GM12801 (cell line): ENCODE results near the gene TRIM9.

ENCODE experiments used
- TF ChIP-seq, protein P1 (sequence below): IDR thresholded peaks from one replicate; pipeline ENCODE4 v1.5.1; 2011; ENCODE audit warnings: control low read depth; ENCODE audit not compliant: insufficient read length; ENCODE audit errors: extremely low read depth

Gene TRIM9

DNA sequence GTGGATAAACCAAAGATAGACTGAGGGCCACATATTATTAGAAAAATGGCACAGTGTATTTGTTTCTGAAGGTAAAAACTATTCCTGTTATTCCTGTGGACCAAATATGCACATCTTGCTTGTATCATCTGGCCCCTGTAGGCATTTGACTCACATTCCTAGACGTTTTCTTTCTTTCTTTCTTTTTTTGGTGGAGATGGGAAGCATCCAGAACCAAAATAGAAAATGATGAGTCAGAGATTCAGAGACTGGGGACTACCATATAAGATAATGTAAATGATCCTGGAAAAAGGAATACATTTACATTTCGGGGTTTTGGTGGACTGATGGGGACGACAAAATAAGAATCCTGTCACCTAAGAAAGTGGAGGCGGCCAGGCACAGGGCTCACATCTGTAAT, 24.2 kb downstream of the TRIM9 start:
- TF ChIP-seq, protein P1, sequence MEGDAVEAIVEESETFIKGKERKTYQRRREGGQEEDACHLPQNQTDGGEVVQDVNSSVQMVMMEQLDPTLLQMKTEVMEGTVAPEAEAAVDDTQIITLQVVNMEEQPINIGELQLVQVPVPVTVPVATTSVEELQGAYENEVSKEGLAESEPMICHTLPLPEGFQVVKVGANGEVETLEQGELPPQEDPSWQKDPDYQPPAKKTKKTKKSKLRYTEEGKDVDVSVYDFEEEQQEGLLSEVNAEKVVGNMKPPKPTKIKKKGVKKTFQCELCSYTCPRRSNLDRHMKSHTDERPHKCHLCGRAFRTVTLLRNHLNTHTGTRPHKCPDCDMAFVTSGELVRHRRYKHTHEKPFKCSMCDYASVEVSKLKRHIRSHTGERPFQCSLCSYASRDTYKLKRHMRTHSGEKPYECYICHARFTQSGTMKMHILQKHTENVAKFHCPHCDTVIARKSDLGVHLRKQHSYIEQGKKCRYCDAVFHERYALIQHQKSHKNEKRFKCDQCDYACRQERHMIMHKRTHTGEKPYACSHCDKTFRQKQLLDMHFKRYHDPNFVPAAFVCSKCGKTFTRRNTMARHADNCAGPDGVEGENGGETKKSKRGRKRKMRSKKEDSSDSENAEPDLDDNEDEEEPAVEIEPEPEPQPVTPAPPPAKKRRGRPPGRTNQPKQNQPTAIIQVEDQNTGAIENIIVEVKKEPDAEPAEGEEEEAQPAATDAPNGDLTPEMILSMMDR = no peak

DNA sequence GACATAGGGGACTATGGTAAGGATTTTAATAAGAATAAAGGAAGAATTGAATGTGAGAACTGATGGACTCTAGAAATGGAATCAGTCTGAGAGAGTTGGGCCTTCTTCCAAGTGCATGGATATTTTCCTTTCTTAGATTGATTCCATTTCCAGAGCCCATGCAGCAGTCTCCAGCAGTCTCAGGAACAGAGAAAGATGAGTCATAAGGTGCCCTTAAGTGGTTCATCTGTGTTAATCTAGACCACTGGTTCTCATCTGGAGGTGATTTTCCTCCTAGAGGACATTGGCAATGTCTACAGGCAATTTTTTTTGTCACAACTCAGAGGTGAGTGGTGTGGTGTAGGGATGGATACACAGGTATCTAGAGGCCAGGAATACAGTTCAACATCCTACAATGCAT, 25.9 kb downstream of the TRIM9 start:
- TF ChIP-seq, protein P1 = no peak

DNA sequence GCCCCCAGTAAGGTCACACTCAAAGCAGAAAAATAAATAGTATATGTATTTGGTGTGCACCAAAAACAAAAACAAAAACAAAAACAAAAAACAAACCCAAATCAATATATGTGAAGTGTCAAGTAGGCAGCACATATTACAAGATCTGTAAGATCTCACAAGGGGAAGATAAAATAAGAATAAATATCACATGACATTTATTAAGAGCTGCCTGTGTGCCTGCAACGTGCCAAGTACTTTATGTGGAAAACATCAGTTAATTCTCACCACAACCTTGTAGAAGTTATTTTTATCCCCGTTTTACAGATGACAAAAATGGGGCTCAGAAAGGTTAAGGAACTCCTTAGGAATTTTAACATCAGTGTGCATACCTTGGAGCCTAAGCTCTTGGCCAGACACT, 26.6 kb downstream of the TRIM9 start:
- TF ChIP-seq, protein P1 = no peak

DNA sequence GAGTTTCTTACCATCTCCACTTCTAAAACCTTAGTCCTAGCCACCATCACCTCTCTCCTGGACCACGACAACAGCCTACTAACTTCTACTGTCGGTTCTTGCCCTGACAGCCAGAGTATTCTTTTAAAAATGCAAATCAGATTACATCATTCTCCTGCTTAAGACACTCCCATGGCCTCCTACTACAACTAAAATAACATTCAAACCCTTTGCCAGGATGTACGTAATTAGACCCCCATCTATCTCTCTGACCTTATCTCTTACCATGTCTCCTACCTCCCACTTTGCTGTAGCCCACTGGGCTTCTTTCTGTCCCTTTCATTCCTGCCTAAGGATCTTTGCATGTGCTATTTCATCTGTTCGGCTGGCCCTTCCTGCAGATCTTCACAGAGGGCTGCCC, 27.6 kb downstream of the TRIM9 start:
- TF ChIP-seq, protein P1 = no peak

DNA sequence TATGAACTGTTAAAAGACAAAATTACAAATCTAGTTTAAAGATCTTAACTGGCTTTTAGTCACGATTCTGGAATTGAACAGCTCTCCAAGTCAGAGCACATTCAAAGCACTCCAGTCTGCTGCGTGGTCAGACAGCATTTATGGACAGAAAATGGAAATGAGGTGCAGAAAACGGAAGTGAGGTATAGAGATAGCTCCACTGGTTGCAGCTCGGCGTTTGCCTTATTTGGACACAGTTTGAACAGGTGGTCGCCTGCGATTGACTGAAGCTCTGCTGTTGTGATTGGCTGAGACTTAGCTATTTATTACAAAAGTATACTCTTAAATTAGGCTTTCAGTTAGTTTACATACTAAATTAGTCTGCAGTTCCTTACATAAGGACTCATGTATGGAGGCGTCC, 28.3 kb downstream of the TRIM9 start:
- TF ChIP-seq, protein P1 = no peak

DNA sequence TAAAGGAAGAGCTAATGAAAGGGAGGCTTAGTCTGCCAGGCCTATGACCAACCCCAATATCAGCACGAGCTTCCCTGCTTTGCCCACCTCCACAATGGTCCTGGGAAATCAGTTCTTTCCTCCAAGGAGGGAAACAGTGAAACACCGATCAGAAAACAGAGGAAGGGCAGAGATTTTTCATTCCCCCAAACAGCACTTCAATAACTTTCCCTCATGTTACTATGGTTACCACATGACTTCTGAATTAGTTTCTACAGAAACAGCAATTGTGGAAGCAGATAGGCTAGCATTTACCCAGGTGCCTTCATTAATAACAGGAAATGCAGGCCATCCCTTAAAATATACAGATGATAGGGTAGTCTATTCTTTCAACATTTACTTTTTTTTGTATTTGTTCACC, 35.9 kb downstream of the TRIM9 start:
- TF ChIP-seq, protein P1 = no peak

DNA sequence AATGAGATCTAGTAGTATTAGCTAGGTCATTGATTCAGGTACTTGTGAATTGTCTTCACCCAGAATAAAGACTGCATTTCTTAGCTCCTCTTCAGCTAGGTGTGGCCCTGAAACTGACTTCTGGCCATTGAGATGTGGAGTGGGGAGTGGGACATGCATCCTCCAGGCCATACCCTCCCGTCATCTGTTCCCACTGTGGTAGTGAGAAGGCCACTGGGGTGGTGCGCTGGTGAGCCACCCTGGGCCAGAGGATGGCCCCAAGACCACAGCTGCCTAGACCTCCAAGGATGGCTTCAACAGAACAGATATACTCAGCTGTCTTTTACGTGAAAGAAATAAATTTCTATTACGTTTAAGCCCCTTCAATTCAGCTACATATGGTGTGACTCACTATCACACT, 36.5 kb downstream of the TRIM9 start:
- TF ChIP-seq, protein P1 = no peak

DNA sequence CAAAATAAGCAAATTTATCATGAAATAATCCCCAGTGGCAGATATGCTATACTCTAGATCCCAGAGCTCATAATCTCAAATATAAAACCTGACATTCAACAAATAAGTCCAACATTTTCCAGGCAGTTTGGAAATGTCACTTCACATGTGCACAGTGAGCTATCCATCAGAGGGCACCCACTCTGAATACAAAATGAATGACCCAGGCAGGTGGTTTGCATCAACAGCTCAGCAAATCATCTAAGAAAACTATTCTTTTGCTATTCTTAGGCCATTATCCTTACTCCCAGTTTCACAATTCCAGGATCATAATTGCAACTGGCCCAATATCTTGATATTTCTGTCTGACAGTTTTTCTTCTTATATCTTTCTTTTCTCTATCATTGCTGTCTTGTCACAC, 38.5 kb downstream of the TRIM9 start:
- TF ChIP-seq, protein P1 = no peak
